ENCODE results near the gene RBM38.

DNA sequence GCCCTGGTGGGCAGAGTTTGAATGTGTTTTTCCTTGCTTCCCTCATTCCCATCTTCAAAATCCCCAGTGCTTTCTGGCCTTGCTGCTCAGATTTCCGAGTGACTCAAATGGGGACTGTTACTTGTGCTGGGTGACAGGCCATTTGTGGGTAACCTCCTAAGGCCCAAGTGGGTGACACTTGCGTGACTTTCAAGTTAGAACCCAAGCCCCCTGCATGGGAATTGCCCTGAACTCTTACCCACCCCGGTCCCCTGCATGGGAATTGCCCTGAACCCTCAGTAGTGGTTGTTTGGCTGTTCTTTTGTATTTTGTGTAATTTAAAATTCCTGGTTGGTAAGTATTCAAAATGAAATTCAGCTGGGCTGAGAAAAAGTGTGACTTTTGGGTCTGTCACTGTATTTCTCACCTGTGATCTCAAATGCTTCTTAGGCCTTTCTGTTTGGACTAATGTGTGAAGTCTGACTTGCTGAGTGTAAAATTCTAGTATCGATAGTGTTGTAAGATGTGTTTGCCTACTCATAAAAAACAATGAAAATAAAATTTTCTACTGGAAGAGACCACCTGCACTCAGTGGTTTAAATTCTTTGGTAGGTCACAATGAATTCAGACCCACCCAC lies 12.4 kb upstream of the RBM38 start:
- TF ChIP-seq, protein P1, sequence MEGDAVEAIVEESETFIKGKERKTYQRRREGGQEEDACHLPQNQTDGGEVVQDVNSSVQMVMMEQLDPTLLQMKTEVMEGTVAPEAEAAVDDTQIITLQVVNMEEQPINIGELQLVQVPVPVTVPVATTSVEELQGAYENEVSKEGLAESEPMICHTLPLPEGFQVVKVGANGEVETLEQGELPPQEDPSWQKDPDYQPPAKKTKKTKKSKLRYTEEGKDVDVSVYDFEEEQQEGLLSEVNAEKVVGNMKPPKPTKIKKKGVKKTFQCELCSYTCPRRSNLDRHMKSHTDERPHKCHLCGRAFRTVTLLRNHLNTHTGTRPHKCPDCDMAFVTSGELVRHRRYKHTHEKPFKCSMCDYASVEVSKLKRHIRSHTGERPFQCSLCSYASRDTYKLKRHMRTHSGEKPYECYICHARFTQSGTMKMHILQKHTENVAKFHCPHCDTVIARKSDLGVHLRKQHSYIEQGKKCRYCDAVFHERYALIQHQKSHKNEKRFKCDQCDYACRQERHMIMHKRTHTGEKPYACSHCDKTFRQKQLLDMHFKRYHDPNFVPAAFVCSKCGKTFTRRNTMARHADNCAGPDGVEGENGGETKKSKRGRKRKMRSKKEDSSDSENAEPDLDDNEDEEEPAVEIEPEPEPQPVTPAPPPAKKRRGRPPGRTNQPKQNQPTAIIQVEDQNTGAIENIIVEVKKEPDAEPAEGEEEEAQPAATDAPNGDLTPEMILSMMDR (CRISPR knock-in tag; IDR thresholded peaks at IDR 0.05): no peak
- TF ChIP-seq PITX1 (CRISPR knock-in tag; IDR thresholded peaks at IDR 0.05): no peak
- no peak for TF ChIP-seq POLR2A (IDR thresholded peaks at IDR 0.05; ENCODE audit: insufficient read depth in 1 of 2, low read depth in 2 of 2, low read length in 2 of 2)
- no peak for TF ChIP-seq RCOR2 (CRISPR knock-in tag; IDR thresholded peaks at IDR 0.05)
- no peak for TF ChIP-seq ZHX1 (CRISPR knock-in tag; IDR thresholded peaks at IDR 0.05; ENCODE audit: low read depth)
- no peak for TF ChIP-seq RFX5 (IDR thresholded peaks at IDR 0.05; ENCODE audit: low read depth, low read length)
- TF ChIP-seq SMAD3 (CRISPR knock-in tag; IDR thresholded peaks at IDR 0.05): no peak
- peak; percentile 77 for TF ChIP-seq RBM22 (optimal IDR thresholded peaks at IDR 0.05; ENCODE audit: low read length)
- no peak for TF ChIP-seq MAFK (conservative IDR thresholded peaks at IDR 0.05 in 1 of 2, IDR thresholded peaks at IDR 0.05 in 1 of 2; ENCODE audit: low read length in 2 of 2)
- TF ChIP-seq YY1 (IDR thresholded peaks at IDR 0.05; ENCODE audit: insufficient read depth, insufficient replicate concordance, low read depth, low read length): no peak
- TF ChIP-seq SNRNP70 (IDR thresholded peaks at IDR 0.05; ENCODE audit: low read depth, low read length): no peak
- TF ChIP-seq JUND (CRISPR knock-in tag; IDR thresholded peaks at IDR 0.05): no peak
